Medulla oblongata (tissue), 1 donor: ENCODE measurements around the gene SATB2.

Source experiments
- DNase-seq: peaks from one replicate; pipeline ENCODE4 v3.0.0-alpha.2; 2015; ENCODE audit errors: extremely low spot score

SATB2 gene

GRCh38 chr2:199405241-199405640 is 52.5 kb downstream of the SATB2 start:
- DNase-seq, result no peak

- no peak for DNase-seq
Measured at GRCh38 chr2:199404841-199405240, 52.9 kb downstream of the SATB2 start.

GRCh38 chr2:199395311-199395710 is 62.4 kb downstream of the SATB2 start:
- no peak for DNase-seq

- no peak for DNase-seq
Measured at GRCh38 chr2:199392363-199392762, 65.4 kb downstream of the SATB2 start.

- no peak for DNase-seq
Measured at GRCh38 chr2:199388728-199389268, 68.9 kb downstream of the SATB2 start.

- no peak for DNase-seq
Measured at GRCh38 chr2:199384043-199384442, 73.7 kb downstream of the SATB2 start.

GRCh38 chr2:199383021-199383420 is 74.7 kb downstream of the SATB2 start:
- no peak for DNase-seq

- no peak for DNase-seq
Measured at GRCh38 chr2:199382091-199382490, 75.6 kb downstream of the SATB2 start.

GRCh38 chr2:199381531-199381930 is 76.2 kb downstream of the SATB2 start:
- DNase-seq, result no peak

GRCh38 chr2:199378948-199379650 is 78.6 kb downstream of the SATB2 start:
- DNase-seq, result no peak

- DNase-seq, result no peak
Measured at GRCh38 chr2:199370150-199370780, 87.5 kb downstream of the SATB2 start.

GRCh38 chr2:199366406-199366805 is 91.3 kb downstream of the SATB2 start:
- DNase-seq, result no peak

GRCh38 chr2:199364153-199364552 is 93.6 kb downstream of the SATB2 start:
- no peak for DNase-seq

- no peak for DNase-seq
Measured at GRCh38 chr2:199356412-199356811, 101.3 kb downstream of the SATB2 start.

GRCh38 chr2:199348871-199349270 is 108.9 kb downstream of the SATB2 start:
- no peak for DNase-seq

- DNase-seq, result no peak
Measured at GRCh38 chr2:199344012-199344411, 113.7 kb downstream of the SATB2 start.

- DNase-seq, result no peak
Measured at GRCh38 chr2:199342334-199342733, 115.4 kb downstream of the SATB2 start.

- DNase-seq, result no peak
Measured at GRCh38 chr2:199341123-199341522, 116.6 kb downstream of the SATB2 start.

- DNase-seq, result no peak
Measured at GRCh38 chr2:199339891-199340605, 117.7 kb downstream of the SATB2 start.

- DNase-seq, result no peak
Measured at GRCh38 chr2:199336546-199336945, 121.2 kb downstream of the SATB2 start.

- no peak for DNase-seq
Measured at GRCh38 chr2:199335502-199335901, 122.2 kb downstream of the SATB2 start.

- DNase-seq, result no peak
Measured at GRCh38 chr2:199329466-199329865, 128.3 kb downstream of the SATB2 start.

- no peak for DNase-seq
Measured at GRCh38 chr2:199329031-199329430, 128.7 kb downstream of the SATB2 start.
